Progenitor cell of endocrine pancreas (in vitro differentiated cells): ENCODE measurements around the gene DENND4C. TPM values are rescaled to one million over a fixed set of nuclear protein-coding genes. Genes with fewer than 3 reads are reported as not detected.

Experiments
- DNase-seq: peaks from one replicate; pipeline ENCODE4 v3.0.0; 2021; ENCODE audit warnings: low spot score; ENCODE audit not compliant: unreplicated experiment
- H3K27ac Mint-ChIP-seq: 2 replicates; pipeline ENCODE4 v1.8.0; 2021; ENCODE audit warnings: mild to moderate bottlenecking, moderate library complexity, mixed read lengths
- H3K27me3 Mint-ChIP-seq: 2 replicates; pipeline ENCODE4 v1.8.0; 2021; ENCODE audit warnings: mixed read lengths
- H3K36me3 Mint-ChIP-seq: 2 replicates; pipeline ENCODE4 v1.8.0; 2022; ENCODE audit warnings: mixed read lengths; ENCODE audit not compliant: insufficient read depth
- H3K4me1 Mint-ChIP-seq: 2 replicates; pipeline ENCODE4 v1.8.0; 2021; ENCODE audit warnings: low read depth, mixed read lengths
- H3K4me3 Mint-ChIP-seq: 2 replicates; pipeline ENCODE4 v1.8.0; 2021; ENCODE audit warnings: low read depth, mild to moderate bottlenecking, moderate library complexity, mixed read lengths
- H3K9me3 Mint-ChIP-seq: 2 replicates; pipeline ENCODE4 v1.8.0; 2021; ENCODE audit warnings: low read depth, mixed read lengths
- total RNA-seq: library from RNA; stranded (reverse); gene quantifications from 2 replicates; pipeline ENCODE4 v1.2.1, GENCODE V29; 2021
- TF ChIP-seq, protein P1 (sequence below): fragments of 200-600 bp; sonication (generic); IDR thresholded peaks from one replicate; pipeline ENCODE4 v1.5.0; 2021; ENCODE audit warnings: antibody characterized with exemption, mild to moderate bottlenecking; ENCODE audit not compliant: unreplicated experiment

DENND4C gene
- total RNA-seq, 1 donor from 2014 or later, result 60.4 TPM

DNA sequence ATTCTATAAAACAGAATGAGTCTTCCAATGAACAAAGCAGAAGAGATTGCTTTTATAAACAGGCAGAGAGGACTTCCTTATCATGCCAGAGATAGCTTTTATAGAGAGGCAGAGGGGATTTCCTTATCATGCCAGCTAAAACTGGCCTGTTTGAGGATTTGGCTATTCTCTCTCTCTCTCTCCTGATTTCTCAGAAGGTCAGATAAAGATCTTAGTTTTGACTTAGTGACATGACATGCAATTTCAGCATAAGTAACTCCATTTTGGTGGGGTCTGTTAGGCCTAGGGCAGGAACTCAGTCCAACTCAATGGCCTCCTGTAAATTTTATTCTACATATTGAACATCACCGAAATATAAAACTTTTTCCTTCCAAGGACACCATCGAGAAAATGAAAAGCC lies 31.5 kb upstream of the DENND4C start:
- Mint-ChIP-seq H3K9me3 (no peaks in the 10 kb centered on the region), H3K4me1 (peaks cover 35% of the 10 kb centered on the region), H3K27ac (no peak overlapping the region), H3K4me3 (no peak overlapping the region), H3K36me3 (peaks cover 1% of the 10 kb centered on the region), H3K27me3 (no peaks in the 10 kb centered on the region)
- TF ChIP-seq, protein P1, sequence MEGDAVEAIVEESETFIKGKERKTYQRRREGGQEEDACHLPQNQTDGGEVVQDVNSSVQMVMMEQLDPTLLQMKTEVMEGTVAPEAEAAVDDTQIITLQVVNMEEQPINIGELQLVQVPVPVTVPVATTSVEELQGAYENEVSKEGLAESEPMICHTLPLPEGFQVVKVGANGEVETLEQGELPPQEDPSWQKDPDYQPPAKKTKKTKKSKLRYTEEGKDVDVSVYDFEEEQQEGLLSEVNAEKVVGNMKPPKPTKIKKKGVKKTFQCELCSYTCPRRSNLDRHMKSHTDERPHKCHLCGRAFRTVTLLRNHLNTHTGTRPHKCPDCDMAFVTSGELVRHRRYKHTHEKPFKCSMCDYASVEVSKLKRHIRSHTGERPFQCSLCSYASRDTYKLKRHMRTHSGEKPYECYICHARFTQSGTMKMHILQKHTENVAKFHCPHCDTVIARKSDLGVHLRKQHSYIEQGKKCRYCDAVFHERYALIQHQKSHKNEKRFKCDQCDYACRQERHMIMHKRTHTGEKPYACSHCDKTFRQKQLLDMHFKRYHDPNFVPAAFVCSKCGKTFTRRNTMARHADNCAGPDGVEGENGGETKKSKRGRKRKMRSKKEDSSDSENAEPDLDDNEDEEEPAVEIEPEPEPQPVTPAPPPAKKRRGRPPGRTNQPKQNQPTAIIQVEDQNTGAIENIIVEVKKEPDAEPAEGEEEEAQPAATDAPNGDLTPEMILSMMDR, result no peak
- DNase-seq, result no peak

DNA sequence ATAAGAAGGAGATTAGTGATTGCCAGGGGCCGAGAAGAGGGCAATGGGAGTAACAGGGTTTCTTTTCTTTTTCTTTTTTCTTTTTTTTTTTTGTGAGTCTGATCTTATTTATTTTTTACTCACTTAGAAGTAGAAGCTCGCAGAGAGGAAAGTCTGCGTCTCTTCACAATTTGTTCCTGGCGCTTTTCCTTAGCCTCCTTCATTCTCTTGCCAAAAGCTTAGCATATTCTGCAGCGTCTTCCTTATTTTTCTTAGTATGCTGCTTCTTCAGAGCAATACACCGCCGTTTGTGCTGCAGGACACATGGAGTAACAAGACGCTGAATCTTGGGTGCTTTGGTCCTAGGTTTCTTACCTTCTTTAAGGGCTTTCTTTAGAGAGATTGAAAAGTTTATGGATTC lies 30.3 kb upstream of the DENND4C start:
- DNase-seq, result no peak
- Mint-ChIP-seq H3K9me3 (no peaks in the 10 kb centered on the region), H3K36me3 (peaks cover 1% of the 10 kb centered on the region), H3K4me1 (peaks cover 35% of the 10 kb centered on the region), H3K27me3 (no peaks in the 10 kb centered on the region), H3K27ac (no peak overlapping the region), H3K4me3 (no peak overlapping the region)
- TF ChIP-seq, protein P1, result no peak

DNA sequence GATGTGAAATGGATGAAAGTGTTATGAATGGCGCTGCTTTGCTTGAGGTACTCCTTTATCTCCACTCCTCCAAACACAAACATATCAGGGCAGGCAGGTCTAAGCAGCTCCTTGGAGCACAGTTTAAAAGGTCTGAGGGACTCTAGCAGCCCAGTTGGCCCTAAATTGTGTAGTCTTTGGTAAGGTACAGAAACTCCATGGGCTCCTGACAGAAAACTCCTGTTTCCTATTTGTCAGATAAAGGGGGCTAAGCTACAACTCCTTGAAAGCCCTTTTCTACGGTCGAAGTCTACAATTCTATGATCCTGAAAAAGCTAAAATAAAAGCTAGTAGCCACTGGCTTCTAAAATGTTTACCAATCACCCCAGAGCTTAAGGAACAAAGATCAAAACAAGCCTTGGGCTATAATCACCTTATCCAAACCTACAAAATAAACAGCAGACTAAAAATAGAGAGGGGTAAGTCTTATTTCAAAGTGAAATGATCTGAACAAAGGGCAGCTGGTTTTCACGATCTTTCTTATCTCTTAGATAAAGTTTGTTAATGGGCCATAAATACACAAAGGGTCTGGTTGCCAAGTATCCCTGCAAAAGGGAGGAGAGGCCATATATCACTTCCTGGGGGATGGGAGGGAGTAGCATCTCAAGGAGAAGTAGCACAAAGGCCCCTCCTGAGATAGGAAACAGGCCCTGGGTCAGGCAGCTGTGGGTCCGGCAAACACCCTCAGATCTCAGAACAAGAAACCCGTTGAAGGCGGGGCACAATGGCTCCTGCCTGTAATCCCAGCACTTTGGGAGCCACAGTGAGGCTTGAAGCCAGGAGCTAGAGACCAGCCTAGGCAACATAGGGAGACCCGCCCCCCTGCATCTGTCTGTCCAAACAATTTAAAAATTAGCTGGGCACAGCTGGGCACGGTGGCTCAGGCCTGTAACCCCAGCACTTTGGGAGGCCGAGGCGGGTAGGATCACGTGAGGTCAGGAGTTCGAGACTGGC lies 28.3 kb upstream of the DENND4C start:
- H3K27me3 Mint-ChIP-seq, result no peaks in the 10 kb centered on the region
- peak; percentile 34 for DNase-seq
- peak overlapping the region; percentile 97 for H3K27ac Mint-ChIP-seq
- peaks cover 1% of the 10 kb centered on the region for H3K36me3 Mint-ChIP-seq
- peak overlapping the region; percentile 40 for H3K4me3 Mint-ChIP-seq
- H3K9me3 Mint-ChIP-seq, result no peaks in the 10 kb centered on the region
- TF ChIP-seq, protein P1, result no peak
- H3K4me1 Mint-ChIP-seq, result peaks cover 35% of the 10 kb centered on the region

DNA sequence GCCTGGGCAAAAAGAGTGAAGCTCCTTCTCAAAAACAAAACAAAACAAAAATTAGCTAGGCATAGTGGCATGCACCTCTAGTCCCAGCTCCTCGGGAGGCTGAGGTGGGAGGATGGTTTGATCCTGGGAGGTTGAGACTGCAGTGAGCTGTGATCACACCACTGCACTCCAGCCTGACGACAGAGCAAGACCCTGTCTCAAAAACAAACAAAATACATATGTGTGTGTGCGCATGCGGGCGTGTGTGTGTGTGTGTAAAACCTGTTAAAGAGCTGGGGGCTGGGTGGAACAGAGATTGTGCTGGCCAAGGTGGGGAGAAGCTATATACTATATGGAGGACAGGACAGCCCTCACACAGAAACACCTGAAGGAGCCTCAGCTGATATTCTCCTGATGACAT lies 27.4 kb upstream of the DENND4C start:
- Mint-ChIP-seq H3K4me1 (peaks cover 36% of the 10 kb centered on the region), H3K9me3 (no peaks in the 10 kb centered on the region), H3K27ac (peak overlapping the region; percentile 52)

DNA sequence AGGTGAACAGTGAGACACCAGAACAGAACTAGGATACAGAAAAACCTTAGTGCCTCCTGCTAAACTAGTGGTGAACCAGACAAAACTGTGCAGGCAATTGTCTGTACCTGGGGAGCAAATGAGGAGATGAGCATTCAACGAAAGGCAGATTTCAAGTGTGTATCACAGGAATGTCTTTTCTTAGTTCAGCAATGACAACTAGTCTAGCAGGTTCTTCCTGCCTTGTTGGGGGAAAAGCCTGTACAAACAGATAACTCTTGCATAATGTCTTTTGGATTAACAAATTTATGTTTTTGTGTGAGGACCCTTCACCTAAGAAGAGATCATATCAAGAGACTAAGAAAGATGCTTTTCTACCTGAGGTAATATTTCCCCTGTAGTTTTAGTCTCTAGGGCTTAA lies 21.8 kb upstream of the DENND4C start:
- TF ChIP-seq, protein P1, result no peak
- DNase-seq, result no peak
- H3K27me3 Mint-ChIP-seq, result no peaks in the 10 kb centered on the region
- H3K36me3 Mint-ChIP-seq, result no peaks in the 10 kb centered on the region
- H3K4me3 Mint-ChIP-seq, result peak overlapping the region; percentile 33
- no peaks in the 10 kb centered on the region for H3K9me3 Mint-ChIP-seq
- peaks cover 13% of the 10 kb centered on the region for H3K4me1 Mint-ChIP-seq
- H3K27ac Mint-ChIP-seq, result peak overlapping the region; percentile 11

More for the DNA sequence above, 27.4 kb upstream of the DENND4C start:
- no peak for DNase-seq
- Mint-ChIP-seq H3K4me3 (no peak overlapping the region), H3K36me3 (peaks cover 1% of the 10 kb centered on the region), H3K27me3 (no peaks in the 10 kb centered on the region)
- TF ChIP-seq, protein P1, result no peak
